HEK293 (cell line): Measurements from ENCODE around the gene WDR45B.

Experiments used
- CTCF ChIA-PET: fragments of 350-600 bp; formaldehyde crosslinking; extraction: SDS; loops from one replicate; lab custom pipeline; 2021; ENCODE audit warnings: antibody characterized with exemption; lab: Yijun Ruan, JAX
- POLR2A ChIA-PET: fragments of 300-600 bp; formaldehyde crosslinking; extraction: SDS; loops from one replicate; lab custom pipeline; 2020; ENCODE audit warnings: antibody characterized with exemption, inconsistent platforms; lab: Yijun Ruan, JAX
- H3K27ac ChIP-seq: fragments of 200-500 bp; sonication (Bioruptor generic); 2 replicates; pipeline ENCODE4 v1.5.1; 2014; ENCODE audit warnings: low read depth, low read length, control low read depth, inconsistent platforms; ENCODE audit errors: extremely low read depth
- H3K36me3 ChIP-seq, 2 experiments: fragments of 200-500 bp in 1 of 2; sonication (Bioruptor generic) in 1 of 2; 1 replicate in 1 of 2; 2 replicates in 1 of 2; pipeline ENCODE4 v1.5.1; 2014 to 2017; ENCODE audit warnings: inconsistent platforms in 2 of 2, low read length in 2 of 2; ENCODE audit not compliant: control insufficient read depth in 2 of 2, insufficient read depth in 1 of 2
- H3K4me1 ChIP-seq: fragments of 200-500 bp; sonication (Bioruptor generic); 2 replicates; pipeline ENCODE4 v1.5.1; 2014; ENCODE audit warnings: mild to moderate bottlenecking, low read length, inconsistent platforms; ENCODE audit not compliant: control insufficient read depth, insufficient read depth
- H3K4me3 ChIP-seq: 2 replicates; pipeline ENCODE4 v1.5.1; 2011; ENCODE audit warnings: low read depth, mild to moderate bottlenecking, control low read depth, low read length, moderate library complexity
- H3K9me3 ChIP-seq: fragments of 200-500 bp; sonication (Bioruptor generic); 2 replicates; pipeline ENCODE4 v1.5.1; 2014; ENCODE audit warnings: low read depth, low read length, inconsistent platforms; ENCODE audit not compliant: control insufficient read depth, insufficient read depth
- BCL11A ChIP-seq: fragments of 450-650 bp; formaldehyde crosslinking; IDR thresholded peaks from 2 replicates; pipeline ENCODE4 v1.5.1; 2016; ENCODE audit warnings: low read depth, missing biosample characterization, missing genetic modification characterization
- EGR2 ChIP-seq: fragments of 450-650 bp; formaldehyde crosslinking; IDR thresholded peaks from 2 replicates; pipeline ENCODE4 v1.5.1; 2016; ENCODE audit warnings: low read depth, missing biosample characterization, missing genetic modification characterization
- MEIS1 ChIP-seq: sonication (generic); formaldehyde crosslinking; IDR thresholded peaks from 2 replicates; pipeline ENCODE4 v1.8.1; 2022; ENCODE audit warnings: missing genetic modification reagents, mild to moderate bottlenecking, borderline replicate concordance
- PRDM1 ChIP-seq: fragments of 450-650 bp; formaldehyde crosslinking; IDR thresholded peaks from 2 replicates; pipeline ENCODE4; 2016; ENCODE audit warnings: missing biosample characterization, missing genetic modification characterization
- RBAK ChIP-seq: fragments of 450-650 bp; formaldehyde crosslinking; IDR thresholded peaks from 2 replicates; pipeline ENCODE4 v1.5.1; 2016; ENCODE audit warnings: missing biosample characterization, missing genetic modification characterization
- SCRT2 ChIP-seq: fragments of 450-650 bp; formaldehyde crosslinking; IDR thresholded peaks from 2 replicates; pipeline ENCODE4 v1.5.1; 2016; ENCODE audit warnings: missing biosample characterization, missing genetic modification characterization
- SP2 ChIP-seq: fragments of 450-650 bp; formaldehyde crosslinking; IDR thresholded peaks from 2 replicates; pipeline ENCODE4 v1.5.1; 2016; ENCODE audit warnings: missing biosample characterization, missing genetic modification characterization
- ZBTB20 ChIP-seq: fragments of 450-650 bp; formaldehyde crosslinking; IDR thresholded peaks from 2 replicates; pipeline ENCODE4 v1.5.1; 2016; ENCODE audit warnings: missing biosample characterization, missing genetic modification characterization
- ZBTB21 ChIP-seq: fragments of 450-650 bp; formaldehyde crosslinking; IDR thresholded peaks from 2 replicates; pipeline ENCODE4 v1.5.1; 2017; ENCODE audit warnings: missing biosample characterization, missing genetic modification characterization
- ZBTB8A ChIP-seq: fragments of 450-650 bp; formaldehyde crosslinking; IDR thresholded peaks from 2 replicates; pipeline ENCODE4 v1.5.1; 2016; ENCODE audit warnings: missing biosample characterization, missing genetic modification characterization
- ZFHX2 ChIP-seq: fragments of 450-650 bp; formaldehyde crosslinking; conservative IDR thresholded peaks from 2 replicates; pipeline ENCODE4 v1.5.1; 2016; ENCODE audit warnings: missing biosample characterization, missing genetic modification characterization
- ZNF155 ChIP-seq: fragments of 450-650 bp; formaldehyde crosslinking; IDR thresholded peaks from 2 replicates; pipeline ENCODE4 v1.5.1; 2016; ENCODE audit warnings: missing biosample characterization, missing genetic modification characterization
- ZNF223 ChIP-seq: fragments of 450-650 bp; formaldehyde crosslinking; IDR thresholded peaks from 2 replicates; pipeline ENCODE4 v1.5.1; 2016; ENCODE audit warnings: missing biosample characterization, missing genetic modification characterization
- ZNF335 ChIP-seq: fragments of 450-650 bp; formaldehyde crosslinking; conservative IDR thresholded peaks from 2 replicates; pipeline ENCODE4 v1.5.1; 2016; ENCODE audit warnings: missing biosample characterization, missing genetic modification characterization
- ZNF341 ChIP-seq: fragments of 450-650 bp; formaldehyde crosslinking; IDR thresholded peaks from 2 replicates; pipeline ENCODE4; 2016; ENCODE audit warnings: low read depth, missing biosample characterization, missing genetic modification characterization
- ZNF621 ChIP-seq: fragments of 450-650 bp; formaldehyde crosslinking; IDR thresholded peaks from 2 replicates; pipeline ENCODE4 v1.5.1; 2017; ENCODE audit warnings: missing biosample characterization, missing genetic modification characterization
- ZNF664 ChIP-seq: fragments of 450-650 bp; formaldehyde crosslinking; IDR thresholded peaks from 2 replicates; pipeline ENCODE4 v1.5.1; 2016; ENCODE audit warnings: missing biosample characterization, missing genetic modification characterization
- ZNF747 ChIP-seq: fragments of 450-650 bp; formaldehyde crosslinking; IDR thresholded peaks from 2 replicates; pipeline ENCODE4 v1.5.1; 2016; ENCODE audit warnings: missing biosample characterization, missing genetic modification characterization
- ZNF843 ChIP-seq: fragments of 450-650 bp; formaldehyde crosslinking; IDR thresholded peaks from 2 replicates; pipeline ENCODE4 v1.5.1; 2016; ENCODE audit warnings: missing biosample characterization, missing genetic modification characterization
- TF ChIP-seq, protein P1 (sequence below): fragments of 450-650 bp; formaldehyde crosslinking; IDR thresholded peaks from 2 replicates; pipeline ENCODE4 v1.5.1; 2016; ENCODE audit warnings: missing biosample characterization, missing genetic modification characterization
- TF ChIP-seq, protein P2 (sequence below): fragments of 450-650 bp; formaldehyde crosslinking; IDR thresholded peaks from 2 replicates; pipeline ENCODE4 v1.5.1; 2016; ENCODE audit warnings: missing biosample characterization, missing genetic modification characterization
- TF ChIP-seq, protein P3 (sequence below): IDR thresholded peaks from 2 replicates; pipeline ENCODE4 v1.6.1; 2011; ENCODE audit warnings: mild to moderate bottlenecking, low read depth, low read length, borderline replicate concordance
- TF ChIP-seq, protein P4 (sequence below): fragments of 450-650 bp; formaldehyde crosslinking; IDR thresholded peaks from 2 replicates; pipeline ENCODE4 v1.5.1; 2016; ENCODE audit warnings: missing biosample characterization, missing genetic modification characterization

Gene WDR45B

DNA sequence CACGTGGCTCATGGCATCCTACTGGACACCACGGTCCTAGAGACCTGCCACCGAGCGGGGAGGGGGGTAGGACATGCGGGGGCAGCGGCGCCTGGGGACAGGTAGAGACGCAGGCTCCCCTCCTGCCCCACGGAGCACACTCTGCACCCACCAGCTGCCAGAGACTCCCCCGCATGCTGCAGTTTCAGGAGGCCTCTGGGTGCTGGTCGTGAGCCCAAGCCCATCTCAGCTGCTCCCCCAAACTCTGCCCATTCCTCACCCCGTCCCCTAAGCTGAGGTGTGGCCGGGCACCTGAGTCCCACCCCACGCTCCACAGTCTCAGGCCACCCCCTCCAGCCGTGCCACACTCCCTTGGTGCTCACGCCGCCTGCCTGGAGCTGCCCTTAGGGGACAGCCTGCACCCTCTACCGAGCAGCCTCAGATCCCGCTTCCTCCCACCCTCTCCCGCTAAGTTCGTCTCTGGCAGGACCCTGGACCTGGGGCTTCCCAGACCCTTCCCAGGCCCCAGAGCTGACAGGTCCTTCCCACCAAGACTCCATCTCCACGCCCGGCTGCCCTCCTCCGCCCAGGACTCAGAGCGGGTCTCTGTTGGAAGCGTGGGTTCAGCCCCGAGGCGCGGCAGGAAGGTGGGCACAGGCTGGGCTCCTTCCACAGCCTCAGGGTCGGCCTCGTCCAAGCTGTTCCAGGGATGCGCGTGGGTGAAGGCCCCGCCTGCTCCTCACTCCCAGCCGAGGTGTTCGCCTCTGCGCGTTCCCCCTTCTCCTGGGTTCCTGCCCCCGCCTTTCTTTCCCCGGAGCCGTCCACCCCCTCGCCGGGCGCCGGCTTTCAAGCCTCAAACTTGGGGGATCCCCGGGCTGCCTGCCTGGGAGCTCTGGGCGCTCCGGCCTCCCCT is 48.9 kb upstream of the WDR45B start:
- H3K9me3 ChIP-seq: no peaks in the 10 kb centered on the region
- no peaks in the 10 kb centered on the region; the same call in 1 of the 2 replicates for H3K4me1 ChIP-seq
- ChIA-PET CTCF (interaction anchor here (0.5 to 0.7 kb wide), 2 partner anchors 62 to 240 kb away, joined by 3 read pairs; no protein-coding TSS in a partner anchor), POLR2A (interaction anchor here (0.9 to 1.2 kb wide), 2 partner anchors 9 to 34 kb away, joined by 3 read pairs; no protein-coding TSS in a partner anchor)
- no peak overlapping the region; the same call in 1 of the 2 replicates for H3K27ac ChIP-seq
- H3K36me3 ChIP-seq: peaks cover 0 to 9% of the 10 kb centered on the region in 2 experiments; a peak in 2 of 3 replicates
- TF ChIP-seq ZBTB8A (tag by site-specific recombination) (0 out of 2 replicates have a peak, but pooled peaks have one; percentile 9), ZFHX2 (peak; percentile 84), ZNF341 (peak; percentile 60), SP2 (tag by site-specific recombination) (0 out of 2 replicates have a peak, but pooled peaks have one; percentile 10), ZBTB20 (peak; percentile 17; the same call in 1 of the 2 replicates), ZNF335 (tag by site-specific recombination) (0 out of 2 replicates have a peak, but pooled peaks have one; percentile 8), EGR2 (tag by site-specific recombination) (peak; percentile 82), BCL11A (tag by site-specific recombination) (no peak), ZNF223 (0 out of 2 replicates have a peak, but pooled peaks have one; percentile 14)
- TF ChIP-seq, protein P1, sequence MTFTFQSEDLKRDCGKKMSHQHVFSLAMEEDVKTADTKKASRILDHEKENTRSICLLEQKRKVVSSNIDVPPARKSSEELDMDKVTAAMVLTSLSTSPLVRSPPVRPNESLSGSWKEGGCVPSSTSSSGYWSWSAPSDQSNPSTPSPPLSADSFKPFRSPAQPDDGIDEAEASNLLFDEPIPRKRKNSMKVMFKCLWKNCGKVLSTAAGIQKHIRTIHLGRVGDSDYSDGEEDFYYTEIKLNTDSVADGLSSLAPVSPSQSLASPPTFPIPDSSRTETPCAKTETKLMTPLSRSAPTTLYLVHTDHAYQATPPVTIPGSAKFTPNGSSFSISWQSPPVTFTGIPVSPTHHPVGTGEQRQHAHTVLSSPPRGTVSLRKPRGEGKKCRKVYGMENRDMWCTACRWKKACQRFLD (tag by site-specific recombination): no peak
- H3K4me3 ChIP-seq: peak overlapping the region; percentile 76

DNA sequence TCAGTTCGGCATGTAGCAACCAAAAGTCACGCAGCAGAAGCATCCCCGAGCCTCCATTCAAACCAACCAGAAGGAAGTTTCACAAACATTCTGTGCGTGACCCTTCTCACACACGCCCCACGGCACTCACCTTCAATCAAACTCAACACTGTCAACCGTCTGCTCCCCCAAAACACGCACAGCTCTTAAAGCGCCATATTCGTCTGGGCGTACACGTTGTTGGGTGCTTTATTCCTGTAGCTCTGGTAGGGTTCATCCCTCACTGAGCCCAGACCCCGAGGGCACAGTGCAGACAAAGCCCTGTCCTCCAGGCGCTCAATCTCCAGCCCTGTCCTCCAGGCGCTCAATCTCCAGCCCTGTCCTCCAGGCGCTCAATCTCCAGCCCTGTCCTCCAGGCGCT is 48.0 kb upstream of the WDR45B start:
- ChIA-PET POLR2A (interaction anchor here (0.7 to 0.9 kb wide), 2 partner anchors 35 to 368 kb away, joined by 3 read pairs; no protein-coding TSS in a partner anchor), CTCF (interaction anchor here (0.5 kb wide), 1 partner anchor 63 kb away, joined by 3 read pairs; no protein-coding TSS in a partner anchor)
- Histone ChIP-seq H3K4me1 (no peaks in the 10 kb centered on the region; the same call in 1 of the 2 replicates), H3K9me3 (no peaks in the 10 kb centered on the region), H3K4me3 (no peak overlapping the region), H3K36me3 (peaks cover 0 to 9% of the 10 kb centered on the region in 2 experiments; a peak in 2 of 3 replicates), H3K27ac (no peak overlapping the region)
- TF ChIP-seq ZNF664 (tag by site-specific recombination) (no peak), RBAK (tag by site-specific recombination) (no peak), ZBTB21 (tag by site-specific recombination) (no peak), PRDM1 (tag by site-specific recombination) (no peak), MEIS1 (CRISPR knock-in tag) (no peak), ZNF621 (tag by site-specific recombination) (no peak), ZNF155 (tag by site-specific recombination) (no peak), ZNF747 (no peak), SCRT2 (no peak), ZNF843 (no peak)
- TF ChIP-seq, protein P2, sequence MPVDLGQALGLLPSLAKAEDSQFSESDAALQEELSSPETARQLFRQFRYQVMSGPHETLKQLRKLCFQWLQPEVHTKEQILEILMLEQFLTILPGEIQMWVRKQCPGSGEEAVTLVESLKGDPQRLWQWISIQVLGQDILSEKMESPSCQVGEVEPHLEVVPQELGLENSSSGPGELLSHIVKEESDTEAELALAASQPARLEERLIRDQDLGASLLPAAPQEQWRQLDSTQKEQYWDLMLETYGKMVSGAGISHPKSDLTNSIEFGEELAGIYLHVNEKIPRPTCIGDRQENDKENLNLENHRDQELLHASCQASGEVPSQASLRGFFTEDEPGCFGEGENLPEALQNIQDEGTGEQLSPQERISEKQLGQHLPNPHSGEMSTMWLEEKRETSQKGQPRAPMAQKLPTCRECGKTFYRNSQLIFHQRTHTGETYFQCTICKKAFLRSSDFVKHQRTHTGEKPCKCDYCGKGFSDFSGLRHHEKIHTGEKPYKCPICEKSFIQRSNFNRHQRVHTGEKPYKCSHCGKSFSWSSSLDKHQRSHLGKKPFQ (tag by site-specific recombination): no peak
- TF ChIP-seq, protein P3, sequence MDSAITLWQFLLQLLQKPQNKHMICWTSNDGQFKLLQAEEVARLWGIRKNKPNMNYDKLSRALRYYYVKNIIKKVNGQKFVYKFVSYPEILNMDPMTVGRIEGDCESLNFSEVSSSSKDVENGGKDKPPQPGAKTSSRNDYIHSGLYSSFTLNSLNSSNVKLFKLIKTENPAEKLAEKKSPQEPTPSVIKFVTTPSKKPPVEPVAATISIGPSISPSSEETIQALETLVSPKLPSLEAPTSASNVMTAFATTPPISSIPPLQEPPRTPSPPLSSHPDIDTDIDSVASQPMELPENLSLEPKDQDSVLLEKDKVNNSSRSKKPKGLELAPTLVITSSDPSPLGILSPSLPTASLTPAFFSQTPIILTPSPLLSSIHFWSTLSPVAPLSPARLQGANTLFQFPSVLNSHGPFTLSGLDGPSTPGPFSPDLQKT: no peak
- TF ChIP-seq, protein P4, sequence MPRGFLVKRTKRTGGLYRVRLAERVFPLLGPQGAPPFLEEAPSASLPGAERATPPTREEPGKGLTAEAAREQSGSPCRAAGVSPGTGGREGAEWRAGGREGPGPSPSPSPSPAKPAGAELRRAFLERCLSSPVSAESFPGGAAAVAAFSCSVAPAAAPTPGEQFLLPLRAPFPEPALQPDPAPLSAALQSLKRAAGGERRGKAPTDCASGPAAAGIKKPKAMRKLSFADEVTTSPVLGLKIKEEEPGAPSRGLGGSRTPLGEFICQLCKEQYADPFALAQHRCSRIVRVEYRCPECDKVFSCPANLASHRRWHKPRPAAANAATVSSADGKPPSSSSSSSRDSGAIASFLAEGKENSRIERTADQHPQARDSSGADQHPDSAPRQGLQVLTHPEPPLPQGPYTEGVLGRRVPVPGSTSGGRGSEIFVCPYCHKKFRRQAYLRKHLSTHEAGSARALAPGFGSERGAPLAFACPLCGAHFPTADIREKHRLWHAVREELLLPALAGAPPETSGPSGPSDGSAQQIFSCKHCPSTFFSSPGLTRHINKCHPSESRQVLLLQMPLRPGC (tag by site-specific recombination): no peak
